K562 (cell line): ENCODE results near the gene ZDHHC8. TPM values are rescaled to one million over a fixed set of nuclear protein-coding genes. Genes with fewer than 3 reads are reported as not detected.

Experiments used
- ATAC-seq: fragments of 200-7000 bp; cut with Tn5 transposase; 3 replicates; pipeline ENCODE4 v1.9.1; 2020; ENCODE audit warnings: moderate library complexity
- BruUV-seq: library from RNA; stranded (reverse); fragments of 400-500 nt; replicated peaks from 2 replicates; lab custom pipeline; 2021; lab: Mats Ljungman, UMichigan
- CTCF ChIA-PET: fragments of 300-600 bp; formaldehyde crosslinking; extraction: SDS; loops from one replicate; lab custom pipeline; 2021; ENCODE audit warnings: low intra/inter-chr PET ratio; lab: Yijun Ruan, JAX
- POLR2A ChIA-PET: fragments of 300-600, 350-650 bp; sonication (Branson Sonifier 250); formaldehyde crosslinking; extraction: SDS; loops from one replicate; lab custom pipeline; 2021; ENCODE audit warnings: antibody characterized with exemption, inconsistent platforms; lab: Yijun Ruan, JAX
- DNase-seq, 4 experiments: peaks; one replicate each; pipeline versions ENCODE4 v3.0.0 to v3.0.0-alpha.2; 2011 to 2018; ENCODE audit warnings: low spot score in 3 of 4, mixed read lengths in 3 of 4; ENCODE audit errors: extremely low read depth in 1 of 4
- FAIRE-seq: peaks from 2 replicates; lab custom pipeline; 2011; peaks lifted over from hg19 to GRCh38; lab: Jason Lieb, UNC
- H2AFZ ChIP-seq: 2 replicates; pipeline ENCODE4 v1.6.0; 2011; ENCODE audit warnings: low read depth, low read length, control low read depth, inconsistent platforms
- H3K27ac ChIP-seq: fragments of 200-600 bp; 3 replicates; pipeline ENCODE4 v1.8.0; 2011; ENCODE audit warnings: low read depth, mild to moderate bottlenecking, control low read depth, inconsistent platforms, low read length, moderate library complexity, mixed read lengths; ENCODE audit errors: extremely low read depth
- H3K27me3 ChIP-seq, 2 experiments: fragments of 300-600 bp in 1 of 2; 2 replicates in 1 of 2; 3 replicates in 1 of 2; pipeline versions ENCODE4 v1.6.0 to v1.8.0; 2011; ENCODE audit warnings: inconsistent platforms in 2 of 2, low read length in 2 of 2, mild to moderate bottlenecking in 1 of 2, mixed read lengths in 1 of 2, moderate library complexity in 1 of 2; ENCODE audit not compliant: control insufficient read depth in 2 of 2, insufficient read depth in 2 of 2
- H3K36me3 ChIP-seq: fragments of 300-600 bp; 3 replicates; pipeline ENCODE4 v1.8.0; 2011; ENCODE audit warnings: mild to moderate bottlenecking, low read length, inconsistent platforms; ENCODE audit not compliant: control insufficient read depth, insufficient read depth
- H3K4me1 ChIP-seq, 2 experiments: fragments of 200-600 bp in 1 of 2; replicated peaks in 1 of 2; 2 replicates in 1 of 2; 3 replicates in 1 of 2; pipeline versions ENCODE4 v1.5.1 to v1.8.0; 2011; ENCODE audit warnings: inconsistent platforms in 2 of 2, low read length in 2 of 2, mild to moderate bottlenecking in 1 of 2, mixed read lengths in 1 of 2, moderate library complexity in 1 of 2; ENCODE audit not compliant: control insufficient read depth in 2 of 2, insufficient read depth in 2 of 2
- H3K4me2 ChIP-seq: 2 replicates; pipeline ENCODE4 v1.6.1; 2011; ENCODE audit warnings: low read length, control low read depth, inconsistent platforms, mixed read lengths; ENCODE audit not compliant: insufficient read depth
- H3K4me3 ChIP-seq: fragments of 200-600 bp; sonication (generic), shearing (Covaris generic); 2 replicates; pipeline ENCODE4 v1.5.1; 2016; ENCODE audit warnings: control low read depth, inconsistent platforms
- H3K79me2 ChIP-seq: fragments of 200-600 bp; 3 replicates; pipeline ENCODE4 v1.8.0; 2011; ENCODE audit warnings: low read length, inconsistent platforms; ENCODE audit not compliant: control insufficient read depth, insufficient read depth
- H3K9ac ChIP-seq, 2 experiments: 2 replicates each; pipeline versions ENCODE4 v1.6.0 to v1.6.1; 2011; ENCODE audit warnings: low read depth in 2 of 2, low read length in 2 of 2, control low read depth in 1 of 2, inconsistent platforms in 1 of 2, mild to moderate bottlenecking in 1 of 2, mixed read lengths in 1 of 2; ENCODE audit not compliant: insufficient read depth in 1 of 2
- H3K9me1 ChIP-seq: one replicate; pipeline ENCODE4 v1.6.0; 2011; ENCODE audit warnings: inconsistent platforms, mild to moderate bottlenecking, low read length, moderate library complexity; ENCODE audit not compliant: control insufficient read depth, insufficient read depth
- H3K9me3 ChIP-seq: replicated peaks from 2 replicates; pipeline ENCODE4 v1.5.1; 2011; ENCODE audit warnings: low read depth, low read length, inconsistent platforms; ENCODE audit not compliant: control insufficient read depth, insufficient read depth
- H4K20me1 ChIP-seq: replicated peaks from 2 replicates; pipeline ENCODE4 v1.6.1; 2011; ENCODE audit warnings: low read length, inconsistent platforms, mixed read lengths; ENCODE audit not compliant: control insufficient read depth, insufficient read depth
- BDP1 ChIP-seq: IDR thresholded peaks from 3 replicates; pipeline ENCODE4 v1.6.1; 2011; ENCODE audit not compliant: insufficient read length, insufficient read depth
- BRCA1 ChIP-seq, 2 experiments: fragments of 450-650 bp in 1 of 2; sonication (generic) in 1 of 2; formaldehyde crosslinking in 1 of 2; IDR thresholded peaks; 2 replicates each; pipeline versions ENCODE4 v1.5.0 to v1.6.1; 2017 to 2020; ENCODE audit warnings: mild to moderate bottlenecking in 1 of 2, missing genetic modification reagents in 1 of 2
- HNRNPLL ChIP-seq: fragments of 200-400 bp; formaldehyde crosslinking; IDR thresholded peaks from 2 replicates; pipeline ENCODE4 v1.6.1; 2017; ENCODE audit warnings: low read length, low read depth, mild to moderate bottlenecking; ENCODE audit not compliant: poor library complexity, severe bottlenecking
- MYBL2 ChIP-seq, 2 experiments: fragments of 450-650 bp in 1 of 2; sonication (generic) in 1 of 2; formaldehyde crosslinking in 1 of 2; IDR thresholded peaks; 2 replicates each; pipeline versions ENCODE4 v1.6.1 to v1.8.1; 2017 to 2022; ENCODE audit warnings: borderline replicate concordance in 1 of 2, inconsistent platforms in 1 of 2, low read depth in 1 of 2, mild to moderate bottlenecking in 1 of 2, missing genetic modification reagents in 1 of 2, moderate library complexity in 1 of 2
- TEAD4 ChIP-seq, 2 experiments: sonication (generic) in 1 of 2; formaldehyde crosslinking in 1 of 2; IDR thresholded peaks; 2 replicates each; pipeline versions ENCODE4 v1.6.1 to v1.8.0; 2012 to 2022; ENCODE audit warnings: borderline replicate concordance in 1 of 2, inconsistent platforms in 1 of 2, low read length in 1 of 2, mild to moderate bottlenecking in 1 of 2, missing genetic modification reagents in 1 of 2
- ZNF124 ChIP-seq: sonication (generic); formaldehyde crosslinking; IDR thresholded peaks from 2 replicates; pipeline ENCODE4 v1.8.1; 2022; ENCODE audit warnings: missing genetic modification reagents
- ZZZ3 ChIP-seq: fragments of 450-650 bp; IDR thresholded peaks from 2 replicates; pipeline ENCODE4 v1.6.1; 2016; ENCODE audit warnings: antibody characterized with exemption, mild to moderate bottlenecking, moderate library complexity
- WGBS: fragments of 100-300 bp; shearing (Covaris generic); methylation state at CpG from one replicate; pipeline ENCODE4 v1.1.6; 2016; ENCODE audit warnings: low coverage, mixed read lengths; ENCODE audit not compliant: insufficient coverage; ENCODE audit errors: missing lambda C conversion rate; 5-methylcytosine and 5-hydroxymethylcytosine counted together
- in situ Hi-C: fragments of 300-500 bp; cut with MboI; formaldehyde crosslinking; loops from 4 replicates; pipeline ENCODE4 v1.15.0; 2018; ENCODE audit warnings: inconsistent platforms, mixed read lengths
- intact Hi-C: fragments of 100-400 bp; cut with micrococcal nuclease; formaldehyde crosslinking; loops from 2 replicates; pipeline ENCODE4 v1.14.2; 2022
- polyA plus RNA-seq, 8 experiments: library from polyadenylated mRNA; depleted of rRNA in 4 of 8; stranded (reverse) in 5 of 8; unstranded in 3 of 8; fragments of >200 nt; fragmentation: Nextera tagmentation in 2 of 8; fragmentation: Illumina TruSeq in 1 of 8; extraction: Ambion mirVana in 2 of 8; extraction: Trizol in 1 of 8; gene quantifications; 2 replicates each; pipeline versions ENCODE4 v1.2.1 to v1.2.3, GENCODE V29; 2011 to 2014; ENCODE audit warnings: inconsistent platforms in 1 of 8, missing spikeins in 1 of 8
- total RNA-seq, 7 experiments: library from RNA; depleted of rRNA in 6 of 7; stranded (reverse); fragments of >200 nt in 6 of 7; fragmentation: Illumina TruSeq in 2 of 7; extraction: Trizol in 2 of 7; gene quantifications; 2 replicates each; pipeline versions ENCODE4 v1.2.1 to v1.2.3, GENCODE V29; 2011 to 2021; ENCODE audit warnings: low replicate concordance in 1 of 7
- TF ChIP-seq, protein P1 (sequence below), 2 experiments: fragments of 250-450 bp in 1 of 2; fragments of 450-650 bp in 1 of 2; sonication (Bioruptor Pico) in 1 of 2; IDR thresholded peaks; 2 replicates each; pipeline versions ENCODE4 v1.6.1 to v1.8.0; 2016 to 2021; ENCODE audit warnings: mild to moderate bottlenecking in 2 of 2, moderate library complexity in 2 of 2, missing compliant biosample characterization in 1 of 2, missing genetic modification characterization in 1 of 2
- TF ChIP-seq, protein P2 (sequence below): sonication (generic); formaldehyde crosslinking; IDR thresholded peaks from 2 replicates; pipeline ENCODE4 v1.8.0; 2022; ENCODE audit warnings: missing genetic modification reagents, mild to moderate bottlenecking, moderate library complexity, borderline replicate concordance
- TF ChIP-seq, protein P3 (sequence below): sonication (generic); formaldehyde crosslinking; IDR thresholded peaks from 2 replicates; pipeline ENCODE4 v1.8.0; 2023; ENCODE audit warnings: missing genetic modification reagents, mild to moderate bottlenecking, borderline replicate concordance

ZDHHC8 gene
- total and polyA plus RNA-seq, 9 of the 15 experiments (the other 6 are each of a cell fraction or from before 2014, with no cell fraction given) = 0.04 to 109 (median 16.4) TPM

DNA sequence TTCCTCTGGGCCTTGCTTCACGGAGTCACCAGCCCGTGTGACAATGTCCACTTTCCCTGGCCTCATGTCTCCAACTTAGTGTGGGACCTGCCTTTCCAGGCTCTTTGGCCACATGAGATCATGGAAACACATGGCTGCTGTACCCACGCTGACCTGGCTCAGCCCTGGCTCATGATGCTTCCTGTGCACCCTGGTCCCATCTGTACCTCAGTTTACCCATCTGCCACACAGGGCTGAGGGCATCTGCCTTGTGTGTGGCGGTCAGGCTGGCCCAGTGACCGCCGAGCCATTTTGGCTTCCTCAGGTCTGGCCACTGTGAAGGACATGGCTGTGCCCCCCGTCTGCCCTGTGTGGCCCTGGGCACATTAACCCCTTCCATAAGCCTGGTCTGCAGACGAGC, 51.5 kb downstream of the ZDHHC8 start (continued):
- TF ChIP-seq, protein P1, sequence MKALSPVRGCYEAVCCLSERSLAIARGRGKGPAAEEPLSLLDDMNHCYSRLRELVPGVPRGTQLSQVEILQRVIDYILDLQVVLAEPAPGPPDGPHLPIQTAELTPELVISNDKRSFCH (CRISPR knock-in tag; IDR thresholded peaks at IDR 0.05) = no peak
- TF ChIP-seq, protein P1 (tag; IDR thresholded peaks at IDR 0.05) = peak; percentile 66
- no peak for TF ChIP-seq BDP1
- TF ChIP-seq, protein P2, sequence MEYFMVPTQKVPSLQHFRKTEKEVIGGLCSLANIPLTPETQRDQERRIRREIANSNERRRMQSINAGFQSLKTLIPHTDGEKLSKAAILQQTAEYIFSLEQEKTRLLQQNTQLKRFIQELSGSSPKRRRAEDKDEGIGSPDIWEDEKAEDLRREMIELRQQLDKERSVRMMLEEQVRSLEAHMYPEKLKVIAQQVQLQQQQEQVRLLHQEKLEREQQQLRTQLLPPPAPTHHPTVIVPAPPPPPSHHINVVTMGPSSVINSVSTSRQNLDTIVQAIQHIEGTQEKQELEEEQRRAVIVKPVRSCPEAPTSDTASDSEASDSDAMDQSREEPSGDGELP (CRISPR knock-in tag) = peak; percentile 16; the same call in 1 of the 2 replicates
- no peak for TF ChIP-seq ZZZ3
- peak; percentile 39 for TF ChIP-seq HNRNPLL
- TF ChIP-seq BRCA1 (IDR thresholded peaks at IDR 0.05) = no peak
- TF ChIP-seq BRCA1 (CRISPR knock-in tag; IDR thresholded peaks at IDR 0.05) = 0 out of 2 replicates have a peak, but pooled peaks have one; percentile 8
- TF ChIP-seq ZNF124 = 0 out of 2 replicates have a peak, but pooled peaks have one; percentile 11
- TF ChIP-seq MYBL2 (IDR thresholded peaks at IDR 0.05; ENCODE audit: low read depth) = no peak
- peak; percentile 69; the same call in 1 of the 2 replicates for TF ChIP-seq MYBL2 (CRISPR knock-in tag; IDR thresholded peaks at IDR 0.05; ENCODE audit: borderline replicate concordance)

DNA sequence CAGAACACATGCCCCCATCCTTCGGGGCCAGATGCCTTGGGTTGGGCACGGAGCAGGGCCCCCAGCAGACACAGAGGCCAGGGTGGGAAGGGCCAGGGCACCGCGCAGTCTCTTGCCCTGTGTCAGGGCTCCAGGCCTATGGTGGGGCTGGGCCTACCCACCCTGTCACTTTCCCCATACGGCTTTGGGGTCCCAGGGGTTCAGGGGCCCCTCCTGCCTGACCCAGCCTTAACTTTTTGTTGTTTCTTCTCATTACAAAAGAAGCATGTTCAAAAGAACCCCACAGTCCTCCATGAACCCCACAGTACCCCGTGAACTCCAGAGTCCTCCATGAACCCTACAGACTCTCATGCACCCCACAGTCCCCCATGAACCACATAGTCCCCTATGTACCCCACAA, 52.2 kb downstream of the ZDHHC8 start:
- in situ Hi-C loops = no loop called here
- Histone ChIP-seq H3K9me1 (no peaks in the 10 kb centered on the region), H2AFZ (no peak overlapping the region), H3K4me2 (no peak overlapping the region), H3K9ac (0 out of 4 replicates have a peak overlapping the region, but pooled peaks of 1 of the 2 experiments have one; percentile 2), H3K36me3 (no peaks in the 10 kb centered on the region), H3K9me3 (no peaks in the 10 kb centered on the region), H3K79me2 (no peaks in the 10 kb centered on the region), H4K20me1 (peaks cover 46% of the 10 kb centered on the region), H3K27me3 (peaks cover 38 to 79% of the 10 kb centered on the region in 2 experiments; a peak in 4 of 5 replicates), H3K4me3 (no peak overlapping the region), H3K27ac (no peak overlapping the region), H3K4me1 (peaks cover 0 to 55% of the 10 kb centered on the region in 2 experiments; a peak in 1 of 5 replicates)
- ATAC-seq (no peak), DNase-seq (no peak), FAIRE-seq (no peak)
- no TSS peak for BruUV-seq
- intact Hi-C loops = no loop called here
- ChIA-PET POLR2A (interaction anchor here (1.0 kb wide), 1 partner anchor 9 kb away, joined by 3 read pairs; no protein-coding TSS in a partner anchor), CTCF (no interaction called here)
- 6% methylated on average over 6 of the region's 6 CpGs for WGBS
- TF ChIP-seq TEAD4 (IDR thresholded peaks at IDR 0.05; ENCODE audit: low read length) = no peak
- TF ChIP-seq TEAD4 (CRISPR knock-in tag; IDR thresholded peaks at IDR 0.05; ENCODE audit: borderline replicate concordance) = peak; percentile 76; the same call in 1 of the 2 replicates
- TF ChIP-seq, protein P3, sequence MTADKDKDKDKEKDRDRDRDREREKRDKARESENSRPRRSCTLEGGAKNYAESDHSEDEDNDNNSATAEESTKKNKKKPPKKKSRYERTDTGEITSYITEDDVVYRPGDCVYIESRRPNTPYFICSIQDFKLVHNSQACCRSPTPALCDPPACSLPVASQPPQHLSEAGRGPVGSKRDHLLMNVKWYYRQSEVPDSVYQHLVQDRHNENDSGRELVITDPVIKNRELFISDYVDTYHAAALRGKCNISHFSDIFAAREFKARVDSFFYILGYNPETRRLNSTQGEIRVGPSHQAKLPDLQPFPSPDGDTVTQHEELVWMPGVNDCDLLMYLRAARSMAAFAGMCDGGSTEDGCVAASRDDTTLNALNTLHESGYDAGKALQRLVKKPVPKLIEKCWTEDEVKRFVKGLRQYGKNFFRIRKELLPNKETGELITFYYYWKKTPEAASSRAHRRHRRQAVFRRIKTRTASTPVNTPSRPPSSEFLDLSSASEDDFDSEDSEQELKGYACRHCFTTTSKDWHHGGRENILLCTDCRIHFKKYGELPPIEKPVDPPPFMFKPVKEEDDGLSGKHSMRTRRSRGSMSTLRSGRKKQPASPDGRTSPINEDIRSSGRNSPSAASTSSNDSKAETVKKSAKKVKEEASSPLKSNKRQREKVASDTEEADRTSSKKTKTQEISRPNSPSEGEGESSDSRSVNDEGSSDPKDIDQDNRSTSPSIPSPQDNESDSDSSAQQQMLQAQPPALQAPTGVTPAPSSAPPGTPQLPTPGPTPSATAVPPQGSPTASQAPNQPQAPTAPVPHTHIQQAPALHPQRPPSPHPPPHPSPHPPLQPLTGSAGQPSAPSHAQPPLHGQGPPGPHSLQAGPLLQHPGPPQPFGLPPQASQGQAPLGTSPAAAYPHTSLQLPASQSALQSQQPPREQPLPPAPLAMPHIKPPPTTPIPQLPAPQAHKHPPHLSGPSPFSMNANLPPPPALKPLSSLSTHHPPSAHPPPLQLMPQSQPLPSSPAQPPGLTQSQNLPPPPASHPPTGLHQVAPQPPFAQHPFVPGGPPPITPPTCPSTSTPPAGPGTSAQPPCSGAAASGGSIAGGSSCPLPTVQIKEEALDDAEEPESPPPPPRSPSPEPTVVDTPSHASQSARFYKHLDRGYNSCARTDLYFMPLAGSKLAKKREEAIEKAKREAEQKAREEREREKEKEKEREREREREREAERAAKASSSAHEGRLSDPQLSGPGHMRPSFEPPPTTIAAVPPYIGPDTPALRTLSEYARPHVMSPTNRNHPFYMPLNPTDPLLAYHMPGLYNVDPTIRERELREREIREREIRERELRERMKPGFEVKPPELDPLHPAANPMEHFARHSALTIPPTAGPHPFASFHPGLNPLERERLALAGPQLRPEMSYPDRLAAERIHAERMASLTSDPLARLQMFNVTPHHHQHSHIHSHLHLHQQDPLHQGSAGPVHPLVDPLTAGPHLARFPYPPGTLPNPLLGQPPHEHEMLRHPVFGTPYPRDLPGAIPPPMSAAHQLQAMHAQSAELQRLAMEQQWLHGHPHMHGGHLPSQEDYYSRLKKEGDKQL (CRISPR knock-in tag) = peak; percentile 94; the same call in 1 of the 2 replicates
